Endothelial cell of umbilical vein (primary cell): ENCODE data around the gene NAP1L3. TPM values are rescaled to one million over a fixed set of nuclear protein-coding genes. Genes with fewer than 3 reads are reported as not detected.

Source experiments
- Bru-seq: library from RNA; stranded (reverse); fragments of 400-500 nt; gene quantifications from one replicate; lab custom pipeline; 2021; lab: Mats Ljungman, UMichigan
- BruChase-seq, 2 experiments: library from RNA; stranded (reverse); fragments of 400-500 nt; gene quantifications; one replicate each; lab custom pipeline; 2021; lab: Mats Ljungman, UMichigan
- BruUV-seq: library from RNA; stranded (reverse); fragments of 400-500 nt; replicated peaks from 2 replicates; lab custom pipeline; 2021; lab: Mats Ljungman, UMichigan
- CTCF ChIA-PET: fragments of 300-600, 350-600 bp; sonication (Branson Sonifier 250); formaldehyde crosslinking; loops from one replicate; lab custom pipeline; 2021; ENCODE audit warnings: antibody characterized with exemption, inconsistent platforms; lab: Charles Lee
- POLR2A ChIA-PET: fragments of 300-600, 350-600 bp; sonication (Branson Sonifier 250); formaldehyde crosslinking; loops from one replicate; lab custom pipeline; 2021; ENCODE audit warnings: antibody characterized with exemption, inconsistent platforms; lab: Charles Lee
- DNase-seq: peaks from one replicate; pipeline ENCODE4 v3.0.0-alpha.2; 2011; ENCODE audit warnings: low read depth, low spot score
- FAIRE-seq: peaks from 2 replicates; lab custom pipeline; 2011; peaks lifted over from hg19 to GRCh38; lab: Jason Lieb, UNC
- H2AFZ ChIP-seq: 2 replicates; pipeline ENCODE4 v1.6.0; 2012; ENCODE audit warnings: low read depth, low read length, control low read depth, inconsistent platforms
- H3K27ac ChIP-seq: 2 replicates; pipeline ENCODE4 v1.5.1; 2011; ENCODE audit warnings: low read depth, mild to moderate bottlenecking, control low read depth, low read length, moderate library complexity; ENCODE audit not compliant: insufficient read depth
- H3K27me3 ChIP-seq, 2 experiments: 2 replicates each; pipeline versions ENCODE4 v1.6.0 to v1.6.1; 2011; ENCODE audit warnings: low read length in 2 of 2, mixed read lengths in 1 of 2; ENCODE audit not compliant: control insufficient read depth in 2 of 2, insufficient read depth in 2 of 2
- H3K36me3 ChIP-seq, 2 experiments: 2 replicates in 1 of 2; 3 replicates in 1 of 2; pipeline ENCODE4 v1.5.1; 2011; ENCODE audit warnings: low read length in 2 of 2, mild to moderate bottlenecking in 1 of 2, moderate library complexity in 1 of 2; ENCODE audit not compliant: control insufficient read depth in 2 of 2, insufficient read depth in 2 of 2; ENCODE audit errors: extremely low read depth in 1 of 2
- H3K4me1 ChIP-seq: 3 replicates; pipeline ENCODE4 v1.5.1; 2011; ENCODE audit warnings: mild to moderate bottlenecking, low read length; ENCODE audit not compliant: control insufficient read depth, insufficient read depth; ENCODE audit errors: extremely low read depth
- H3K4me2 ChIP-seq: 2 replicates; pipeline ENCODE4 v1.6.1; 2011; ENCODE audit warnings: low read length, control low read depth, mixed read lengths; ENCODE audit not compliant: insufficient read depth
- H3K4me3 ChIP-seq, 3 experiments: fragments of 200-600 bp in 1 of 3; sonication (generic), shearing (Covaris generic) in 1 of 3; replicated peaks in 1 of 3; 2 replicates each; pipeline ENCODE4 v1.5.1; 2011 to 2016; ENCODE audit warnings: control low read depth in 3 of 3, low read length in 3 of 3, mild to moderate bottlenecking in 2 of 3, inconsistent platforms in 1 of 3, low read depth in 1 of 3, moderate library complexity in 1 of 3; ENCODE audit not compliant: insufficient read depth in 1 of 3
- H3K79me2 ChIP-seq: 2 replicates; pipeline ENCODE4 v1.6.0; 2012; ENCODE audit warnings: low read length, inconsistent platforms; ENCODE audit not compliant: control insufficient read depth, insufficient read depth
- H3K9ac ChIP-seq: replicated peaks from 2 replicates; pipeline ENCODE3; 2011; ENCODE audit warnings: low read length, control low read depth; ENCODE audit not compliant: insufficient read depth; ENCODE audit errors: extremely low read depth
- H3K9me1 ChIP-seq: replicated peaks from 3 replicates; pipeline ENCODE4 v1.6.0; 2011; ENCODE audit warnings: mild to moderate bottlenecking, low read length; ENCODE audit not compliant: control insufficient read depth, insufficient read depth; ENCODE audit errors: extremely low read depth
- H3K9me3 ChIP-seq: replicated peaks from 2 replicates; pipeline ENCODE4 v1.5.1; 2012; ENCODE audit warnings: low read length, inconsistent platforms; ENCODE audit not compliant: control insufficient read depth, insufficient read depth
- H4K20me1 ChIP-seq: replicated peaks from 2 replicates; pipeline ENCODE3; 2011; ENCODE audit warnings: mild to moderate bottlenecking, low read length; ENCODE audit not compliant: control insufficient read depth, insufficient read depth; ENCODE audit errors: extremely low read depth
- EZH2 ChIP-seq: IDR thresholded peaks from 2 replicates; pipeline ENCODE4 v1.6.1; 2012; ENCODE audit warnings: borderline replicate concordance, low read depth, mild to moderate bottlenecking, moderate library complexity, low read length, inconsistent platforms; ENCODE audit not compliant: severe bottlenecking
- FOS ChIP-seq: IDR thresholded peaks from 2 replicates; pipeline ENCODE4 v1.6.1; 2011; ENCODE audit warnings: mild to moderate bottlenecking, low read length, moderate library complexity, borderline replicate concordance; ENCODE audit not compliant: insufficient read depth
- GATA2 ChIP-seq: IDR thresholded peaks from 2 replicates; pipeline ENCODE4 v1.7.0; 2011; ENCODE audit warnings: low read depth, mild to moderate bottlenecking, moderate library complexity, mixed read lengths, low read length; ENCODE audit not compliant: insufficient read length, insufficient read depth
- JUN ChIP-seq: IDR thresholded peaks from 2 replicates; pipeline ENCODE4 v1.6.1; 2011; ENCODE audit warnings: borderline replicate concordance, low read depth; ENCODE audit not compliant: insufficient read length, insufficient read depth
- MYC ChIP-seq: IDR thresholded peaks from one replicate; pipeline ENCODE4 v1.6.1; 2011; ENCODE audit warnings: mild to moderate bottlenecking, low read depth, low read length
- POLR2A ChIP-seq: IDR thresholded peaks from 2 replicates; pipeline ENCODE4 v1.6.1; 2012; ENCODE audit warnings: low read depth, mild to moderate bottlenecking, control low read depth, low read length
- POLR2AphosphoS5 ChIP-seq: IDR thresholded peaks from 2 replicates; pipeline ENCODE4 v1.6.1; 2012; ENCODE audit warnings: low read depth, mild to moderate bottlenecking, control low read depth, low read length, moderate library complexity; ENCODE audit not compliant: insufficient read depth
- dilution Hi-C: fragments of 300-500 bp; cut with MboI; formaldehyde crosslinking; loops from one replicate; pipeline ENCODE4 v1.15.0; 2019; ENCODE audit warnings: low sequenced_read_pairs; ENCODE audit not compliant: extremely low pct_ligation_motif_present
- intact Hi-C: fragments of 100-400 bp; cut with micrococcal nuclease; formaldehyde crosslinking; loops from one replicate; pipeline ENCODE4 v1.10.0; 2022
- long read RNA-seq: library from polyadenylated mRNA; stranded (forward); transcript quantifications from one replicate; pipeline ENCODE4 v2.0.0, GENCODE V29; 2021
- polyA minus RNA-seq, 3 experiments: library from RNA; depleted of rRNA, polyadenylated mRNA; stranded (reverse); fragments of >200 nt; gene quantifications; 1 replicate in 1 of 3; 2 replicates in 2 of 3; pipeline ENCODE4 v1.2.3, GENCODE V29; 2011
- polyA plus RNA-seq, 4 experiments: library from polyadenylated mRNA; depleted of rRNA in 3 of 4; stranded (reverse) in 3 of 4; unstranded in 1 of 4; fragments of >200 nt; gene quantifications; 2 replicates each; pipeline versions ENCODE4 v1.2.1 to v1.2.3, GENCODE V29; 2011 to 2012; ENCODE audit warnings: missing spikeins in 1 of 4
- total RNA-seq: library from RNA; stranded (reverse); gene quantifications from 2 replicates; pipeline ENCODE4 v1.2.3, GENCODE V29; 2021
- TF ChIP-seq, protein P1 (sequence below): IDR thresholded peaks from 2 replicates; pipeline ENCODE4 v1.6.1; 2011; ENCODE audit not compliant: insufficient read depth, insufficient read length
- TF ChIP-seq, protein P2 (sequence below), 2 donors: IDR thresholded peaks; 1 replicate in 1 of 2; 2 replicates in 1 of 2; pipeline ENCODE4 v1.5.1; 2011; ENCODE audit warnings: low read length in 2 of 2, mild to moderate bottlenecking in 2 of 2, moderate library complexity in 2 of 2, control low read depth in 1 of 2, inconsistent platforms in 1 of 2, low read depth in 1 of 2; ENCODE audit not compliant: insufficient read depth in 1 of 2; ENCODE audit errors: extremely low read depth in 1 of 2

NAP1L3 gene, protein sequence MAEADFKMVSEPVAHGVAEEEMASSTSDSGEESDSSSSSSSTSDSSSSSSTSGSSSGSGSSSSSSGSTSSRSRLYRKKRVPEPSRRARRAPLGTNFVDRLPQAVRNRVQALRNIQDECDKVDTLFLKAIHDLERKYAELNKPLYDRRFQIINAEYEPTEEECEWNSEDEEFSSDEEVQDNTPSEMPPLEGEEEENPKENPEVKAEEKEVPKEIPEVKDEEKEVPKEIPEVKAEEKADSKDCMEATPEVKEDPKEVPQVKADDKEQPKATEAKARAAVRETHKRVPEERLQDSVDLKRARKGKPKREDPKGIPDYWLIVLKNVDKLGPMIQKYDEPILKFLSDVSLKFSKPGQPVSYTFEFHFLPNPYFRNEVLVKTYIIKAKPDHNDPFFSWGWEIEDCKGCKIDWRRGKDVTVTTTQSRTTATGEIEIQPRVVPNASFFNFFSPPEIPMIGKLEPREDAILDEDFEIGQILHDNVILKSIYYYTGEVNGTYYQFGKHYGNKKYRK
- total RNA-seq (0.22 and 0.25 TPM in 2 replicates), polyA plus RNA-seq (0.03 and 0.08 TPM in 2 replicates), polyA minus RNA-seq (not detected in 2 replicates), Bru-seq, nascent RNA (percentile 15 among the genes with signal in this experiment), BruChase-seq, experiment 1, labeled RNA remaining after a 6-hour chase (percentile 37 among the genes with signal in this experiment), BruChase-seq, experiment 2, labeled RNA remaining after a 2-hour chase (percentile 36 among the genes with signal in this experiment)
- 0.06 and 0.08 TPM in 2 replicates for polyA plus RNA-seq (2011; cell fraction: cytosol; rRNA removed)
- not detected in 2 replicates for polyA plus RNA-seq (2011; cell fraction: nucleus; rRNA removed)
- not detected in 2 replicates for polyA plus RNA-seq (2012)
- polyA minus RNA-seq (2011; cell fraction: cytosol; rRNA and poly(A)+ RNA removed) = not detected
- not detected in 2 replicates for polyA minus RNA-seq (2011; cell fraction: nucleus; rRNA and poly(A)+ RNA removed)
- long read RNA-seq, partial matches to known transcripts = 0 of 2 reads
- long read RNA-seq, other reads (novel, unspliced or antisense) = 0 of 2 reads

DNA sequence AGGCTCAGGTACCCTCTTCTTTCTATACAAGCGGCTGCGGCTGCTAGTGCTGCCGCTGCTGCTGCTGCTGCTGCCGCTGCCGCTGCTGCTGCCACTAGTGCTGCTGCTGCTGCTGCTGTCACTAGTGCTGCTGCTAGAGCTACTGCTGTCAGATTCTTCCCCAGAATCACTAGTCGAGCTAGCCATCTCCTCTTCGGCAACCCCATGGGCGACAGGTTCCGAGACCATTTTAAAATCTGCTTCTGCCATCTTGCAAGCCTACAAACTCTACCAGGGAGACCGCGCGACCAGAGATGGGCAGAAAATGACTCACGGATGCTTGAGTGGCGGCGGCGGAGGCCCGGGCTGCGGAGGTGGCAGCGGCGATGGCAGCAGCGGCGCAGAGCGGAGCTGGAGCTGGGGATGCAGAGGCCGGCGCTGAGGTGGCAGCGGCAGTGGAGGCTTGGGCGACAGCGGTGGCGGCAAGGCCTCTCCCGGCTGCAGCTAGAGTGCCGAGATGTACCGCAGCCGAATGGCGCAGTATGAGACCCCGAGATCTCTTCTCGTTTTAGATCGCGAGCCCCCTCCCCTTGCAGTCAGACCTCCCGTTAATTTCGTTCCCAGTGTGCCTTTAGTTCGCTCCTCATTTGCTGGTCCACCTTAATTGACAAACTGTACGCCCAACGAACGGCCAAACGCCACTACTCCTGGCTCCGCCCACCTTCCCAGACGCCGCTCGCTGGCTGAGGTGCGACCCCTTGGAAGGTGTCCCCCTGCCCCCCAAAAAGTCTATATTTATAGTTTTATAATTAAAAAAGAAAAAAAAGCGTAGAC is at the start of gene NAP1L3:
Gene NAP1L3 (minus strand): TSS at position 523 of the 813 bp plus-strand sequence. CDS start 274 bp downstream, at position 249.
- Histone ChIP-seq H3K4me1 (no peaks in the 10 kb centered on the region), H3K9ac (no peak within 1 kb of the TSS), H3K27me3 (no peaks in the 10 kb centered on the region), H4K20me1 (no peaks in the 10 kb centered on the region), H3K79me2 (no peaks in the 10 kb centered on the region), H3K4me3 (peak within 1 kb of the TSS in 2 of 3 experiments; percentile 18 to 23), H3K36me3 (no peaks in the 10 kb centered on the region), H3K9me3 (no peaks in the 10 kb centered on the region), H3K4me2 (peak within 1 kb of the TSS; percentile 17), H3K9me1 (no peaks in the 10 kb centered on the region), H2AFZ (no peak within 1 kb of the TSS), H3K27ac (no peak within 1 kb of the TSS)
- dilution Hi-C loops (no loop called here), intact Hi-C loops (no loop called here)
- ChIA-PET POLR2A (no interaction called here), CTCF (no interaction called here)
- DNase-seq (peak; percentile 2), FAIRE-seq (no peak)
- TF ChIP-seq POLR2AphosphoS5 (no peak), FOS (no peak), POLR2A (no peak), EZH2 (no peak), GATA2 (no peak), JUN (no peak), MYC (no peak)
- TF ChIP-seq, protein P1, sequence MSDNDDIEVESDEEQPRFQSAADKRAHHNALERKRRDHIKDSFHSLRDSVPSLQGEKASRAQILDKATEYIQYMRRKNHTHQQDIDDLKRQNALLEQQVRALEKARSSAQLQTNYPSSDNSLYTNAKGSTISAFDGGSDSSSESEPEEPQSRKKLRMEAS = no peak
- TF ChIP-seq, protein P2, sequence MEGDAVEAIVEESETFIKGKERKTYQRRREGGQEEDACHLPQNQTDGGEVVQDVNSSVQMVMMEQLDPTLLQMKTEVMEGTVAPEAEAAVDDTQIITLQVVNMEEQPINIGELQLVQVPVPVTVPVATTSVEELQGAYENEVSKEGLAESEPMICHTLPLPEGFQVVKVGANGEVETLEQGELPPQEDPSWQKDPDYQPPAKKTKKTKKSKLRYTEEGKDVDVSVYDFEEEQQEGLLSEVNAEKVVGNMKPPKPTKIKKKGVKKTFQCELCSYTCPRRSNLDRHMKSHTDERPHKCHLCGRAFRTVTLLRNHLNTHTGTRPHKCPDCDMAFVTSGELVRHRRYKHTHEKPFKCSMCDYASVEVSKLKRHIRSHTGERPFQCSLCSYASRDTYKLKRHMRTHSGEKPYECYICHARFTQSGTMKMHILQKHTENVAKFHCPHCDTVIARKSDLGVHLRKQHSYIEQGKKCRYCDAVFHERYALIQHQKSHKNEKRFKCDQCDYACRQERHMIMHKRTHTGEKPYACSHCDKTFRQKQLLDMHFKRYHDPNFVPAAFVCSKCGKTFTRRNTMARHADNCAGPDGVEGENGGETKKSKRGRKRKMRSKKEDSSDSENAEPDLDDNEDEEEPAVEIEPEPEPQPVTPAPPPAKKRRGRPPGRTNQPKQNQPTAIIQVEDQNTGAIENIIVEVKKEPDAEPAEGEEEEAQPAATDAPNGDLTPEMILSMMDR (IDR thresholded peaks at IDR 0.05; ENCODE audit: extremely low read depth in 1 of 2, insufficient read depth in 1 of 2, low read depth in 1 of 2, low read length in 2 of 2) = no peak
- BruUV-seq = no TSS peak
